Mucosa of stomach (tissue), 1 donor: Measurements from ENCODE around the gene NAGS.
A peak's percentile ranks its signal among the peaks of the same experiment; 100 is the strongest.

Experiments
- H3K27me3 ChIP-seq: one replicate; pipeline ENCODE4 v1.7.0; 2013; ENCODE audit warnings: mild to moderate bottlenecking, low read length; ENCODE audit not compliant: control insufficient read depth, insufficient read depth
- H3K36me3 ChIP-seq: one replicate; pipeline ENCODE4 v1.7.0; 2013; ENCODE audit warnings: low read length; ENCODE audit not compliant: control insufficient read depth, insufficient read depth
- H3K4me1 ChIP-seq: one replicate; pipeline ENCODE4 v1.7.0; 2013; ENCODE audit warnings: mild to moderate bottlenecking, low read length; ENCODE audit not compliant: control insufficient read depth, insufficient read depth
- H3K4me3 ChIP-seq: one replicate; pipeline ENCODE4 v1.7.0; 2013; ENCODE audit warnings: low read length
- H3K9ac ChIP-seq: one replicate; pipeline ENCODE4 v1.7.0; 2013; ENCODE audit warnings: mild to moderate bottlenecking, low read length, moderate library complexity
- H3K9me3 ChIP-seq: one replicate; pipeline ENCODE4 v1.7.0; 2013; ENCODE audit warnings: mild to moderate bottlenecking, low read length, moderate library complexity; ENCODE audit not compliant: control insufficient read depth
- donor health status: Pancreatic carcinoma.

The NAGS gene

GRCh38 chr17:44002141-44002848 is 2.1 kb upstream of the NAGS start:
- no peak overlapping the region for H3K4me3 ChIP-seq
- peaks cover 31% of the 10 kb centered on the region for H3K4me1 ChIP-seq
- peaks cover 39% of the 10 kb centered on the region for H3K27me3 ChIP-seq
- no peak overlapping the region for H3K9ac ChIP-seq
- H3K36me3 ChIP-seq = no peaks in the 10 kb centered on the region
- H3K9me3 ChIP-seq = no peaks in the 10 kb centered on the region

- Histone ChIP-seq H3K27me3 (peaks cover 39% of the 10 kb centered on the region), H3K4me3 (no peak overlapping the region)
Observed at GRCh38 chr17:44004761-44005526, 522 bp downstream of the NAGS start.

GRCh38 chr17:44005527-44006271 is 1.3 kb downstream of the NAGS start:
- H3K27me3 ChIP-seq = peaks cover 39% of the 10 kb centered on the region
- no peaks in the 10 kb centered on the region for H3K9me3 ChIP-seq
- H3K36me3 ChIP-seq = no peaks in the 10 kb centered on the region
- H3K9ac ChIP-seq = peak overlapping the region; percentile 28
- H3K4me3 ChIP-seq = no peak overlapping the region
- H3K4me1 ChIP-seq = peaks cover 39% of the 10 kb centered on the region

More at GRCh38 chr17:44004761-44005526, 522 bp downstream of the NAGS start:
- Histone ChIP-seq H3K9me3 (no peaks in the 10 kb centered on the region), H3K36me3 (no peaks in the 10 kb centered on the region), H3K4me1 (peaks cover 39% of the 10 kb centered on the region), H3K9ac (no peak overlapping the region)

- peaks cover 34% of the 10 kb centered on the region for H3K27me3 ChIP-seq
- H3K9me3 ChIP-seq = no peaks in the 10 kb centered on the region
- H3K4me3 ChIP-seq = peak overlapping the region; percentile 50
- H3K9ac ChIP-seq = peak overlapping the region; percentile 28
- H3K36me3 ChIP-seq = no peaks in the 10 kb centered on the region
- peaks cover 39% of the 10 kb centered on the region for H3K4me1 ChIP-seq
Observed at GRCh38 chr17:44006272-44006597, 1.8 kb downstream of the NAGS start.

- no peaks in the 10 kb centered on the region for H3K36me3 ChIP-seq
- H3K9ac ChIP-seq = peak overlapping the region; percentile 50
- H3K4me1 ChIP-seq = peaks cover 39% of the 10 kb centered on the region
- no peaks in the 10 kb centered on the region for H3K9me3 ChIP-seq
- peaks cover 31% of the 10 kb centered on the region for H3K27me3 ChIP-seq
- peak overlapping the region; percentile 50 for H3K4me3 ChIP-seq
Observed at GRCh38 chr17:44006598-44007345, 2.4 kb downstream of the NAGS start.

GRCh38 chr17:44007346-44008204 is 3.2 kb downstream of the NAGS start:
- Histone ChIP-seq H3K9me3 (no peaks in the 10 kb centered on the region), H3K4me3 (peak overlapping the region; percentile 20), H3K27me3 (peaks cover 31% of the 10 kb centered on the region), H3K4me1 (peaks cover 39% of the 10 kb centered on the region), H3K9ac (peak overlapping the region; percentile 50), H3K36me3 (no peaks in the 10 kb centered on the region)

- Histone ChIP-seq H3K36me3 (no peaks in the 10 kb centered on the region), H3K27me3 (peaks cover 30% of the 10 kb centered on the region), H3K4me1 (peaks cover 39% of the 10 kb centered on the region), H3K9ac (no peak overlapping the region), H3K9me3 (no peaks in the 10 kb centered on the region), H3K4me3 (no peak overlapping the region)
Observed at GRCh38 chr17:44008205-44008909, 3.9 kb downstream of the NAGS start.

- Histone ChIP-seq H3K36me3 (no peaks in the 10 kb centered on the region), H3K27me3 (peaks cover 3% of the 10 kb centered on the region), H3K9me3 (no peaks in the 10 kb centered on the region), H3K9ac (no peak overlapping the region), H3K4me1 (peaks cover 29% of the 10 kb centered on the region), H3K4me3 (no peak overlapping the region)
Observed at GRCh38 chr17:44010966-44011647, 6.7 kb downstream of the NAGS start.

- Histone ChIP-seq H3K36me3 (no peaks in the 10 kb centered on the region), H3K27me3 (no peaks in the 10 kb centered on the region), H3K9me3 (no peaks in the 10 kb centered on the region), H3K4me1 (peaks cover 21% of the 10 kb centered on the region), H3K9ac (peak overlapping the region; percentile 8), H3K4me3 (no peak overlapping the region)
Observed at GRCh38 chr17:44011876-44012275, 7.5 kb downstream of the NAGS start.

- H3K27me3 ChIP-seq = no peaks in the 10 kb centered on the region
- no peaks in the 10 kb centered on the region for H3K36me3 ChIP-seq
- peak overlapping the region; percentile 8 for H3K9ac ChIP-seq
- no peak overlapping the region for H3K4me3 ChIP-seq
- no peaks in the 10 kb centered on the region for H3K9me3 ChIP-seq
- H3K4me1 ChIP-seq = peaks cover 16% of the 10 kb centered on the region
Observed at GRCh38 chr17:44012391-44012790, 8.0 kb downstream of the NAGS start.
